IPS DF 4.7 (cell line): Measurements from ENCODE around the gene TNNT3.

Experiments
- DNase-seq: peaks from one replicate; pipeline ENCODE4 v3.0.0-alpha.2; 2013; ENCODE audit warnings: low spot score; ENCODE audit errors: extremely low read depth

TNNT3 gene

DNA sequence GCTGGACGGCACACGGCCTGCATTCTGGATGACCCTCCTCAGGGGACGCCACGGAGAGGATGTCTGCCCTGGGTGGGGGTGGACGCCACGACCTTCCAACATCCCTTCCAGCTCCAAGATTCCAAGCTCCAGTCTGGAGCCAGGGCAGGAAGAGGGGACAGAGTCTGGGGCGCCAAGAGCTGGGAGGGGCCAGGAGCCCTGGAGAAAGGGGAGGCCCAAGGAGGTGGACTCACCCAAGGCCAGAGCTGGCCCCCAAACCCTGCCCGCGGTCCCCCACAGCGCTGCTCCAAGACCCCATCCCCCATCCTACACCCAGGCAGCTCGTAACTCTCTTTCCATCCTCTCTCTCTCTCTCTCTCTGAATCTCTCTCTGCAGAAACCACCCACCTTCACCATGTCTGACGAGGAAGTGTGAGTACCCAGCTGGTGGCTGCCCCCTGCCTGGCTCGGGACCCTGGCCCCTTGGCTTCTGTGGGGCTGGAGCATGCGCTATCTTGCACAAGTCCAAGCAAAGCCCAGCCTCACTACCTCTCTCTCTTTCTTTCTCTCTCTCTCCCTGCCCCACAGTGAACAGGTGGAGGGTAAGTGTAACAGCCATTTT is 3.1 kb downstream of the TNNT3 start:
- DNase-seq, result no peak

DNA sequence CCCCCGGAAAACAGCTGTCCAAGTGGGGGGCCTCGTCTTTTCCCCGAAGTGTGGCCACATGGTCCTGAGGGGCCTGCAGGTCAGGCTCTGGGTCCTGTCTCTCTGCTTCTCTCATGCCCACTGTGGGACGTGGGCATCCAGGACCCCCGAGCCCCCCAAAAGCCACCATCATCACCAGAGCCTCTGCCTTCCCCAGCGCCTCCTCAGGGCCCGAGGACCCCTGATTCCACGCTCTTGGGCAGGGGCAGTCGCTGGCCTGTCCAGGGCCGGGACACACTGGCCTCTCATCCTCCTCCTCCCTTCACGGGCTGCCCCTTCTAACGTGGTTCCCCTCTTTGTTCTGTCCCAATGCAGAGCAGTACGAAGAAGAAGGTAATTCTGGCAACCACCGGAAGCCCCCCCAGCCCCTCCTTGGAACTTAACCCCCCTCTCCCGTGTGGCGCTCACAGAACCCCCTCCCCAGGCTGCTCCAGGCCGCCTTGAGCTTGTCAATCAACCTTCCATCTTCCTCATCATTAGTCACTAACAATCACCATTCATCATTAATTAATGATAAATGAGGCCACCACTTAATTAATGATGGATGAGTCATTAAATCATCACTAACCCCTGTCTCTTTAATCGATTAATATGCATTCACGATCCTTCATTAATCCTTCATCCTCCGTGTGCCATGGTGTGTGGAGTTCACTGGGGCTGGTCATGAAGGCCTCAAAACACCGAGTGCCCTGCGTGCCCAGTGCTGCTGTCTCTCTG is 3.9 kb downstream of the TNNT3 start:
- DNase-seq, result no peak

DNA sequence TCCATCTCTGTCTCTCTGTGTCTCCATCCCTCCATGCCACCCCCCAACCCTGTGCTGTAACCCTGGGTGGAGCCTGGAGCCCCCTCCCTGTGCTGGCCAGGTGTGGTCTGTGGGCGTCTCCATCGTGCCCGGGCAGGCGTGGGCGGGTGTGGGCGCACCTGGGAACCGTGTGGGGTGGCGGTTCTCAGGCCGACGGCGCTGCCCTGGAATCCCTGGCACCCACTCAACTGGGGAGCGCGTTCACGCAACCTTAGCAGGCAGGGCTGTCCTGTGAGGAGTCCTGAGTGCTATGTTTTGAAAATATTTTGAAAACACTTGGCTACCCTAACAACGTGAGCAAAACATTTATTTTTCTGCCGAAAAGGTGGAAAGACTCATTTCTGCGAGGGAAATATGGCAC is 4.7 kb downstream of the TNNT3 start:
- no peak for DNase-seq

DNA sequence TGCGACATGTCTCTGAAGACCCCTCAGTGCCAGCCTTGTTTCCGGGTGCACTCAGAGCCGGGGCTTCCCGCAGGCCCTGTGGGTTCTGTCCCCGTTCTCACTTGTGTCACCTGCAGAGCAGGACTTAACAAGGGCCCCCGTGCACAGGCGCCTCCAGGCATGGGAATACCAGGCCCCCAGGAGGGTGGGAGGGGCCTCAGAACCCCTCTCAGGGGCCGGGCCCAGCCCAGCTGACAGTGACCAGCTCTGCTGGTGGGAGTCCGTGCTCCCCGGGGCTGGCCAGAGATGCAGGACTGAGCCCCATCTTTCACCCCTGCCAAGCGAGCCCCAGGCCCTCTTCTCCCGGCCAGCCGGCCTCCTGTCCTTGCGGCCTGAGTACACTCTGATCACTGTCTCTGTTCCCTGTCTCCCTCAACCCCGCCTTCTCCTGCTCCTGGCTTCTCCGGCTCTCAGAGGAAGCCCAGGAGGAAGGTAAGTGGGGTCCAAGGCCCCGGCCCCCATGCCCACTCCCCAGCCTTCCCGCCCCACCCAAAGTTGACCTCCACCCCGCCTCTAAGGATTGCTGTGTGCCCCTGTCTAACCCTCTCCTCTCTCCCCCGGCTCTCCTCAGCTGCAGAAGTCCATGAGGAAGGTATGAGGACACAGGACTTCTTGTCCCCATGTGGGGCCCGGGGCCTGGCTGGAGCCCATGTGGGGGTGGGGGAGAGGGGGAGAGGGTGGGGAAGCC is 5.3 kb downstream of the TNNT3 start:
- DNase-seq, result no peak

DNA sequence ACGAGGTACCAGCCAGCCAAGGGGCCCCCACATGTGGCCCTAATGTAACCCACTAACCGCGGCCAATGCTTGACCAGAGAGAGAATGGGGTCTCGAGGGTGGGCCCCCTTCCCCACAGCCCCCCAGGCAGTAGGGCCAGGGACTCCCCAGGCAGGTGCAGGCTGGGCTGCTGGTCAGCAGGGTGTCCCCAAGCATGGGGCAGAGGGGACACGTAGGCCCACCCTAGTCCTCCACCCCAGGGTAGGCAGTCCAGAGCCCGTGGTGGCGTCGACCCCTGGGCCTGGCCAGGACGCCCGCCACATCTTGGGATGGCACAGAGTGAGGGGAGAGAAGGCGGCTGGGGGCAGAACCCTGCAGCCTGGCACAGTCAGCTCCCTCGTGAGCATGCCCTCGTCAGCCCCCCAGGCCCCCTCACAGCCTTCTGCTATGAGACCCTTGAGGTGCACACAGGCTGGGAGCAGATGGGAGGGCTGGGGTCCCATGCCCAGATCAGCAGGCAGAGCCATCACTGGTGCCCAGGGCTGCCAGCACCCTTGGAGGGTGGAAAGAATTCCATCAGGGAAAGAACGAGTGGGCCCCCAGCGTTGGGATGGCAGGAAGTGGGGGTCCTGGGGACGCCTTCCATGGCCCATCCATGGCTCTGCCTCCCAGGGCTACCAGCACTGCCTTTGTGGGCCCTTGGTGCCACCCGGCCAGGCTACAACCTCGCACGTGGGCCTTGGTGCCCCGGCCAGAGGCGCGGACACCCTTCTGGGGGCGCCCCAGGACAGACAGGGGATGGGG is 6.1 kb downstream of the TNNT3 start:
- DNase-seq, result no peak

DNA sequence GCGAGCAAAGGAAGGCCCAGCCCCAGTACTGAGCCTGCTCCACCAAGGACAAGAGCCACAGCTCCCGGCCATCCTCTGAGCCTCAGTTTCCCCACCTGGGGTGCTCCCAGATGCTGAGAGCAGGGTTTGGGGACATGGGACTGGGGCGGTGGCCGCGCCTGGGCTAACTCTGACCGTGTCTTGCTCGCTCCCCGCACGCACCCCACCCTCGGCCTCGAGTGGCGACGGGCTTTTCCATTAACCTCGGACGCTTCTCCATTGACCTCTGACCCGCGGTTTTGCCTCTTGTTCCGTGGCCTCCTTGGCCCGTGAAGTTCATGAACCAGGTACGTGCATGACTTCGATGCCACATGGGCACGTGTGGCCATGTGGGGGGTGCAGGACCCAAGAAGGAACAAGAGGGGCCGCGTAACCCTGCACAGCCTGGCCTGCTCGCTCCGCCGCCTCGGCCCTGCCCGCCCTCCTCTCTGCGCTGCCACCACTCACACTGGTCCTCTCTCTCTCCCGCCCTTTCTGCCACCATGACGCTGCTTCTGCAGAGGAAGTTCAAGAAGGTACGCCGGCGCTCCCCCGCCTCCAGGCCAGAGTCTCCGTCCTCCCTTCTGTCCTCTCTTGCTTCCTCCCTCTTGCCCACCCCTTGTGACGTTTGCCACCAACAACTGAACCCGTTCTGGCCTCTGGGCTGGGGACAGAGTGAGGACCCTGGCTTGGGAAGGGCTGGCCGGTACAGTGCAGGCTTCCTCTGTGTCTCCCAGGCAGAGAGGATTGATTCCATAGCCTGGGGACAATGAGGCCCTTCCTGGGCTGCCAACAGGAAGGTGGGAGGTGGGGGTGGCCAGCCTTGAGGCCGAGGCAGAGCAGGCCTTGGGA is 6.9 kb downstream of the TNNT3 start:
- DNase-seq, result no peak

DNA sequence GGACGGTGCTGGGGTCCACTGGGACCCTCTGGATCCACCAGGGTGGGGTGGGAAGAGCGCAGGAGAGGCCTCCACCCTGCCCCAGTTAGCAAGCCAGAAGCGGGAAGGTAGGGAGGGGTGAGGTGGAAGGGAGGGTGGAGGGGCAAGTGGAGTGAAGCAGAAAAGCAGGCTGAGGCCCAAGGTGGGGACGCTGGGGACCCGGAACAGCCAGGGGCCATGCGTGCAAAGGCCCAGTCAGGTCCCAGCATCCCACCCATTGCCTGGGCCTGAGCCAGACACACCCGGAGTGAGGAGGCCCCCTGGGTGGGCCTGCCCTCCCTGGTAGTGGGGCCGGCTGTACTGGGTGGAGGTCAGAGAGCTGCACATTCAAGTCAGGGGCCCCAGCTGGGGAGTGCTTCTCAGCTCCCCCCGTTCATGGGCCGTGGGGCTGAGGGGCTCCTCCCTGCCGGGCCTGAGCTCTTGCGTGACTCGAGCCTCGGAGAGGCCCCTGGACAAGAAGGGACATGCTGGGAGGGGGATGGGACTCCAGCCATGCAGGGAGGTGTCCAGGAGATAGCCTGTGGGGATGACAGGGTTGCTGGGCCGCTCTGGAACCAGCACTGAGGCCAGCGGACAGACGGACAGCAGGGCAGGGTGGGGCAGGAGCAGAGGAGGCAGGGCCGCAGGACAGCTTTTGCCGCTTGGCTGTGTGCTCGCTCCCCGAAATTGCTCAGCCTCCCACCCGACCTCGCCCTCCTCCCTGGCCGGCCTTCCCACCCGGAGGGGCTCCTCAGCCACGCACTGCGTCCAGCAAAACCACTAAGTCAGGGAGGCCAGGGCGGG is 7.7 kb downstream of the TNNT3 start:
- DNase-seq, result no peak

DNA sequence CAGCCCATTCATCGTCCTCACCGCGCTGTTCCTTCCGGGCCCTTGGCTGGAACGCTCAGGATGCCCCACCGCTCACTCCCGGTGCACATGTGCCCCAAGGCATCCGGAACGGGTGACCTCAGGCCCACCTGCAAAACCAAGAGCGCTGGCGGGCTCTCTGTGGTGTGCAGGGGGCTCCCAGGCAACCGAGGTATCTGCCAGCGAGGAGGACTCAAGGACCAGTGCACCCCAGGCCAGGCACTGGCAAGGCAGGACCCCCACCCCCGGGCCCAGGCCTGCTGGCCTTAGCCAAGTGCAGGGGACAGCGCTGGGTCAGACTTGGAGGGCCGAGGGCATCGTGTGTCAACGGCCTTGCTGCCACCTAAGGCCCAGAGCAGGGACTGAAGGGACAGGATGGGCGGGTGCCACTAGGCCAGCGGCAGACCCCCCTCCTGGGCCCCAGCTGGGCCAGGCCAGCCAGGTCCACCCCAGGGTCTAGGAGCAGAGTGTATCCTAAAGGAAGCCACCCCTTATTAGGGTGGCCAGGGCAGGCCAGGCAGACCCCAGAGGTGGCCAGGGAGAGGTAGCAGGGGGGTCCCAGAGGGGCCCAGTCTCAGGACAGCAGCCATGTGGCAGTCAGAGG is 8.5 kb downstream of the TNNT3 start:
- no peak for DNase-seq

DNA sequence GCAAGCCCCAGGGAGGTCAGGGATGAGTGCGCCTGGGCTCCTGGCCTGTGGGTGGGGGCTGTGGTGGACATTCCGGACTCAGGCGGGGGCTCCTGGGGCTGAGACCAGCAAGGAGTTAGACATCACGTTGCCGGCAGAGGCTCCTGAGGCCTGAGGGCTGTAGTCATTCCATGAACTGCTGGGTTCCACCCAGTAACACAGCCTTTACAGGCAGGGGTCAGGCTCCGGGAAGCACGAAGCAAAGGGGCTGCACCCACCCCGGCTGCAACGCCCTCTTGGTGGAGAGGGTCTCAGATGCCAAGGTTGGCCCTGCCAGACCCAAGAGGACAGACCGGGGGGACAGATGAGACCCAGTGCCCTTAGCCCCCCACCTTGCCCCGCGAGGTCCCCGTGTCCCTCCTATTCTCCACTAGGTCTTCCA is 9.0 kb downstream of the TNNT3 start:
- DNase-seq, result no peak

DNA sequence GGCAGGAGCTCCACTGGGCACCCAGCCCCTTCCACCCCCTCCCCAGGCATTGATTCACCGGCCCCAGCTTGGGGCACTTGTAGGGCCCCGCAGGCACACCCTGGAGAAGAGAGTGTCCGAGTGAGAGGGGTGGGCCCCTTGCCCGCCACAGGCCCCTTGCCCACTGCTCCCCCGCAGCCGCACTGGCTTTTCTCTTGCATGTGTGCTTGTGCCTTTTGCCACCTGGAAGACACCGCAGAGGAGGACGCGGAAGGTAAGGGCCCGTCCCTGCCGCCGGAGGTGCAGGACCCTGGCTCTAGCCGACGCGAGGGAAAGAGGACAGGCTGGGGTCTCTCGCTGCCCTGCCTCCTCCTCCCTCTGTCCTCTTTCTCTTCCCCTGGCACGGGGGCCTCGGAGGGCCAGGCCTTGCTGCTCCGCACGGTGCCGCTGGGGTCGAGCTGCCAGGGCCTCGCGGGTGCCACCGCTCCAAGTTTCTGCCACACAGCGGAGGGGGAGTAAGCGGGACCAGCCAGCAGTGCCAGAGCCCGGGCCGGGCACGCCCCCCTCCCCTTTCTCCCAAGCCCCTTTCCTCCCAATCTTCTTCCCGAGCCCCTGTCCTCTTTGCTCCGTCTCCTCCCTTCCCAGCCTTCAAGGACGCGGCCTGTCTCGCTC is 9.5 kb downstream of the TNNT3 start:
- DNase-seq, result no peak

DNA sequence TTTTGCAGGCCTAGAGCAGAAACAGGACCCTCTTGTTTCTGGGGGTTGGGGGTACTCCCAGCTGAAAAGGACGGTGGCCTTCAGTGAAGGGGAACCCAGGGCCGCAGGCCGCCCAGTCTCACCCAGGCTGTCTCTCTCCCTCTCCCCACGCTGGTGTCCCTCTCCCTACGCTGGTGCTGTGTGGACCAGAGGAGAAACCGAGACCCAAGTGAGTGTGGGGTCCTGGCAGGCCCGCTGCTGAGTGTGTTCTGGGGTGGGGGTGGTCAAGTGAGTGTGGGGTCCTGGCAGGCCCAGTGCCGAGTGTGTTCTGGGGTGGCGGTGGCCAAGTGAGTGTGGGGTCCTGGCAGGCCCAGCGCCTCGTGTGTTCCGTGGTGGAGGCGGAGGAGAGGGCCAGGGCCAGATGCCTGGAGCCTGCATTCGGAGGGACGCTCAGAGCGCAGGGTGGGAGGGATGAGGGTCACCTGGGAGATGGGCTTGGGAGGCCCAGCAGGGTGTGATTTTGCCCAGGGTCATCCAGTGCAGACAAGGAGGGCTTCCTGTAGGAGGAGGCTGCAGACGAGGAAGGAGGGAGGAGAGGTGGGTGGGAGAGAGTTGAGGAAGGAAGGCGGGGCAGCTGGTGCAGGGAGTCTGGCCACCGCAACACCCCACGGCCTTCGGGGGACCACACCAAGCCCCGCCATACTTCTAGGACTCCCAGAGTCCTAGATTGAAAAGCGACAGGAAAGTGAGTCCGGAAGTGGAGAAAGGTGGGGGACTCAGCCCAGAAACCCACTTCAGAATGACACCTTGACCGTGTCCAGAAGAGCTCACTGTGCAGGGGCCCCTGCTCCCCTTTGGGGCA is 10.3 kb downstream of the TNNT3 start:
- no peak for DNase-seq

DNA sequence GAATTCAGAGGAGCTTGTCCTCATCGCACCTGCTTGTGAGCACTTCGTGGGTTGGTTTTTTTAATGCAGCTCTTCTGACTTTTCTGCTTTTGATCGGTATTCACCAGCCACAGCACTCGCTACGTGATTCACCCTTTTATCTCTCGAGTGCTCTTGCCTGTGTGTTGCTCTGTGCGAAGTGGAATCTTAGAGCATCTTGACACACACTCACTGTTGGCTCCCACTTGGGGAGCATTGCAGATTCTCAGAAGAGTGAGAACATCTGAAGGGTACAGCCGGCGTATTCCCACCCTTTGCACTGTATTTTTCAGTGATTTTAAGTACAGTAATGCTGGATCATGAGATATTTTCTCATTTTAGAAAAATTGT is 10.9 kb downstream of the TNNT3 start:
- DNase-seq, result no peak

DNA sequence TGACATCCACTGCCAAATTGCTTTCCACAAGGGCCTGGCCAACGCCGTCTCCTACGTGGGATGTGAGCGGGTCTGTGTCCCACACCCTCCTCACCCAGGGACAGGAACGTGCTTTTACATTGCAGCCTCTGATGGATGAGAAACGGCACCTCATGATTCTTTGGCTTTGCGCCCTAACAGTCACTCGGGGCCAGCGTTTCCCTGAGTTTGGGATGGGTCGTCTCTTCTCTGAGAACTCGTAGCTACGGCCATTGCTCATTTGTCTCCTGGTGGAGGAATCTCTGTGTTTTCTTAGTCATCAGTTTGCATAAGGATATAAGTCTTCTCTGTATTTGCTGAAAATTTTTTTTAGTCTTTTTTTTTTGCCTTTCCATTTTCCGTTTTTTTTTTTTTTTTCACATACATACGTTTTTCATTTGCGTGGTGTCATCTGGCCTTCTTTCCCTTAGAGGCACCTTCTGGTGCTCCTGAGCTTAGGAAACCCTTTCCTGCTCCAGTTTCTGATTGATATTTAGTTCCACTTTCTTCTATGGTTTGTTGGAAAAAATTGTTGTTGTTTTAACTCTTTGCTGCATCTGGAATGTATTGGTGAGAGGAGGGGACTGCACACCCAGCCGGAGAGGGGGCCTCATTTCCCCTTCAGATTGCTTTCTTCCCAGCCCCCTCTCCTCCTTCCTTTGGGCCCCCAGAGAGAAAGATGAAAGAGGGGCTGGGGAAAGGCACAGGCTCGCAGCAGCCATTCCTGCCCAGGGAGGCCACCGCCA is 12.0 kb downstream of the TNNT3 start:
- no peak for DNase-seq

DNA sequence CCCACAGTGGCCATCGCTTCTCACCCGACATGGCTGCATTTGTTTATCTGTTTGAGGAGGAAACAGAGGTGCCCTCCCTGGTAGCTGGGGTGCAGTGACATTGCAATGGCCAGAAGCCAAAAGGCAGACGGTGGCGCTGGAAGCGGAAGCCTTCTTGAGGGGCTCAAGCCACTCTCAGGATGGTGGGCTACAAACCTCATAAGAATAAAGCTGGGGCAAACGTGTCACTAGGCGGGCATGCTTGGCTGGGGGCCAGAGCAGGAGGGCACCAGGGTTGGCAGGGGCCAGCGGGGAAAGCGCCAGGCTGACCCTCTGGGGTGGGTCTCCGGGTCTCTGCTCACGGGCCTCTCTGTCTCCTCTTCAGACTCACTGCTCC is 12.6 kb downstream of the TNNT3 start:
- no peak for DNase-seq

DNA sequence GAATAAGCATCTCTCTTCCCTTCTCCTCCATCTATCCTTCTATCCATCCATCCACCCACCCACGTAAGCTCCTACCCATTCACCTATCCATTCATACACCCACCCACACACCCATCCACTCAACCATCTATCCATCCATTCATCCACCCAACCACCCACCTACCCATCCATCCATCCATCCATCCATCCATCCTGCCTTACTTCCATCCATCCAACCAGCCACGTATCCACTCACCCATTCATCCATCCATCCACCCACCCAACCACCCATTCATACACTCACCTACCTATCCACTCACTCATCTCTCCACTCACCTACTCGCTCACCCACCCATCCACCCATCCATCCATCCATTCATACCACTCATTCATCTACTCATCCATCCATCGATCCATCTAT is 13.2 kb downstream of the TNNT3 start:
- DNase-seq, result no peak

DNA sequence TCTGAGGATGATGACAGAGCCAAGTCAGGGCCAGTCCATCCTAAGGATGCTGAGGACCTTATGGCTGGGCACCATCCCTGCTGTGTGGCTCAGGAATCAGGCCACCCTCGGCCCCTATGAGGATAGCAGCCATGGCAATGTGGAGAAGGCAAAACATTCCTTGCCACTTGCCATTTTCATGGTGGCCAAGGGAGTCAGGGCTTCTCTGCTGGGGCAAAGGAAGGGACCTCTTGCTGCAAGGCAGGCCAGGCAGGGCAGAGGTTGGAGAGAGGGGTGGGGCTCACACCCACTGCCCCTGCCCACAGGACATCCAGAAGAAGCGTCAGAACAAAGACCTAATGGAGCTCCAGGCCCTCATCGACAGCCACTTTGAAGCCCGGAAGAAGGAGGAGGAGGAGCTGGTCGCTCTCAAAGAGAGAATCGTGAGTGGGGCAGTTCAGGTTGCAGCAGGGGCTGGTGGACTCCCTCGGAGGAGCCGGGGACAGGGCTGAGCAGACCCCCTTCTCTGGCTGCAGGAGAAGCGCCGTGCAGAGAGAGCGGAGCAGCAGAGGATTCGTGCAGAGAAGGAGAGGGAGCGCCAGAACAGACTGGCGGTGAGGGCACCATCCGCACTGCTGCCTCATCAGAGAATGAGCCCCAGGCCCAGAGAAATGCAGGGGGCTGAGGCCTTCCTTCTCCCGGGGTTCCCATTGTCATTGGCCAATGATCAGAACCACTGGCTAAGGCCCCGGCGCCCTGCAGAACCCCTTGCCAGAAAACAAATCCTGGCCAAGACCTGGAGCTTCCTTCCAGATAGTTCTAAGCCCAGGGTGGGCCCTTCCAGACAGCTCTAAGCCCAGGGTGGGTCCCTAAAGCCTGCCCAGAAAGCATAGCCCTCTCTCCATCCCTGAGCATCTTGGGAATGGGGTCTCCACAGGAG is 14.2 kb downstream of the TNNT3 start:
- DNase-seq, result no peak
